Skeletal muscle tissue (tissue), 4 donors: ENCODE measurements around the gene STK32B. TPM values are rescaled to one million over a fixed set of nuclear protein-coding genes. Genes with fewer than 3 reads are reported as not detected.
"Not testable (repeated sequence)": the region's sequence is repeated elsewhere in the genome, so short reads cannot be mapped to it uniquely, and the experiment has no call there.

Source experiments
- H3K27ac ChIP-seq: one replicate; pipeline ENCODE4 v1.7.0; 2013; ENCODE audit warnings: mild to moderate bottlenecking, low read depth, low read length, inconsistent platforms
- H3K27me3 ChIP-seq, 3 donors: one replicate each; pipeline ENCODE4 v1.7.0; 2013; ENCODE audit warnings: low read length in 3 of 3; ENCODE audit not compliant: control insufficient read depth in 3 of 3, insufficient read depth in 3 of 3
- H3K36me3 ChIP-seq, 3 donors: one replicate each; pipeline ENCODE4 v1.7.0; 2013; ENCODE audit warnings: low read length in 3 of 3; ENCODE audit not compliant: control insufficient read depth in 3 of 3, insufficient read depth in 3 of 3
- H3K4me1 ChIP-seq, 3 donors: one replicate each; pipeline ENCODE4 v1.7.0; 2013; ENCODE audit warnings: low read length in 3 of 3, mild to moderate bottlenecking in 3 of 3; ENCODE audit not compliant: control insufficient read depth in 3 of 3, insufficient read depth in 3 of 3
- H3K4me3 ChIP-seq, 3 donors: one replicate each; pipeline ENCODE4 v1.7.0; 2013; ENCODE audit warnings: low read length in 3 of 3
- H3K9ac ChIP-seq, 3 donors: one replicate each; pipeline ENCODE4 v1.7.0; 2013; ENCODE audit warnings: low read length in 3 of 3, mild to moderate bottlenecking in 3 of 3, moderate library complexity in 2 of 3, low read depth in 1 of 3
- H3K9me3 ChIP-seq, 3 donors: one replicate each; pipeline ENCODE4 v1.7.0; 2013; ENCODE audit warnings: low read length in 3 of 3; ENCODE audit not compliant: control insufficient read depth in 3 of 3
- total RNA-seq: library from RNA; depleted of rRNA; stranded (reverse); fragments of >200 nt; gene quantifications from one replicate; pipeline ENCODE4 v1.2.3, GENCODE V29; 2014
- donor health status: Osteomylitis.

The STK32B gene
- total RNA-seq, 1 donor from 2014 or later, result 5.7 TPM

GRCh38 chr4:5162909-5163508 lies 111.7 kb downstream of the STK32B start:
- H3K9ac ChIP-seq, result no peak overlapping the region
- H3K4me3 ChIP-seq, result no peak overlapping the region
- H3K27me3 ChIP-seq, result peaks cover 0 to 4% (median 0%) of the 10 kb centered on the region in 3 donors
- H3K27ac ChIP-seq, result no peak overlapping the region
- H3K9me3 ChIP-seq, result peaks cover 0 to 6% (median 0%) of the 10 kb centered on the region in 3 donors
- no peaks in the 10 kb centered on the region for H3K36me3 ChIP-seq
- H3K4me1 ChIP-seq, result no peaks in the 10 kb centered on the region

DNA sequence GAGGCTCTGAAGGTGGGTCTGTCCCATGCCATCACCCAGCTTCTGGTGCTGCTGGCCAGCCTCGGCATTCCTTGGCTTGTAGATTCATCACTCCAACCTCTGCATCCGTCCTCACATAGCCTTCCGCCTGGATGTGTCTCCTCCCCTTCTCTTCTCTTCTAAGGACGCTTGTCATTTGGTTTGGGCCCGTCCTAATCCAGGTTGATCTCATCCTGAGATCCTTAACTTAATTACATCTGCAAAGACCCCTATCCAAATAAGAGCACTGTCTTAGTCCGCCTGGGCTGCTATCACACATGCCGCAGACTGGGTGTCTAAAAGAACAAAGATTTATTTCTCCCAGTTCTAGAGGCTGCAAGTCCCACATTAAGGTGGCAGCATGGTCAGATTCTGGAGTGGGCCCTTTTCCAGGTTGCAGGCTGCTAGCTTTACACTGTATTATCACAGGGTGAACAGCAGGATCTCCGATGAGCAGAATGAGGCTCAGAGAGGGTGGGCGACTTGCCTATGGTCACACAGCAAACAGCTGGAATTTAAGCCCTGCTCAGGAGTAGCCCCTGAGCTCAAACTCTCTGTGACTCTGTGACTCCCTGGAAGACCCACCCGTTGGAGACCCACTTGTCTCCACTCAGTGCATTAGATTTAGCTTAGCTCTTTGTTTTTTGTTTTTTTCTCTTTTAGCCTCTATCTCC lies 113.1 kb downstream of the STK32B start:
- Histone ChIP-seq H3K27me3 (no peaks in the 10 kb centered on the region), H3K36me3 (no peaks in the 10 kb centered on the region), H3K4me3 (no peak overlapping the region), H3K9me3 (peaks cover 0 to 6% (median 0%) of the 10 kb centered on the region in 3 donors), H3K4me1 (no peaks in the 10 kb centered on the region), H3K27ac (no peak overlapping the region), H3K9ac (no peak overlapping the region)

GRCh38 chr4:5165420-5166369 lies 114.4 kb downstream of the STK32B start:
- Histone ChIP-seq H3K9me3 (peaks cover 0 to 6% (median 0%) of the 10 kb centered on the region in 3 donors), H3K4me3 (no peak overlapping the region), H3K27ac (no peak overlapping the region), H3K4me1 (no peaks in the 10 kb centered on the region), H3K27me3 (no peaks in the 10 kb centered on the region), H3K9ac (no peak overlapping the region), H3K36me3 (no peaks in the 10 kb centered on the region)

DNA sequence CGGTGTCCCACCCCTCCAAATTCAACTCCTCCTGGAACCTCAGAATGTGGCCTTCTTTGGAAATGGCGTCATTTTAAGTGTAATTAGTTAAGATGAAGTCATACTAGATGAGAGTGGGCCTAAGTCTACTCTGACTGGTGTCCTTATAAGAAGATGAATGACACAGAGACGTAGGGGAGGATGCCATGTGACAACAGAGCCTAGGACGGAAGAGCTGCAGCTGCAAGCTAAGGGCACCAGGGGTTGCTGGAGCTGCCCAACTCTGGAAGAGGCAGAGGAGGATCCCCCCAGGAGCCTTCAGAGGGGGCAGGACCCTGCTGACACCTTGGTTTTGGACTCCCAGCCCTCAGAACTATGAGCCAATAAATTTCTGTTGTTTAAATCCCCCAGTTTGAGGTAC lies 115.1 kb downstream of the STK32B start:
- H3K9ac ChIP-seq, result no peak overlapping the region
- no peaks in the 10 kb centered on the region for H3K36me3 ChIP-seq
- H3K27ac ChIP-seq, result no peak overlapping the region
- peaks cover 0 to 6% (median 0%) of the 10 kb centered on the region in 3 donors for H3K9me3 ChIP-seq
- H3K4me3 ChIP-seq, result no peak overlapping the region
- H3K4me1 ChIP-seq, result no peaks in the 10 kb centered on the region
- no peaks in the 10 kb centered on the region for H3K27me3 ChIP-seq

- H3K4me1 ChIP-seq, result no peaks in the 10 kb centered on the region
- H3K27ac ChIP-seq, result no peak overlapping the region
- no peak overlapping the region for H3K9ac ChIP-seq
- H3K4me3 ChIP-seq, result no peak overlapping the region
- H3K36me3 ChIP-seq, result no peaks in the 10 kb centered on the region
- no peaks in the 10 kb centered on the region for H3K27me3 ChIP-seq
- peaks cover 0 to 6% (median 0%) of the 10 kb centered on the region in 3 donors for H3K9me3 ChIP-seq
Measured at GRCh38 chr4:5168891-5169290, 117.6 kb downstream of the STK32B start.

DNA sequence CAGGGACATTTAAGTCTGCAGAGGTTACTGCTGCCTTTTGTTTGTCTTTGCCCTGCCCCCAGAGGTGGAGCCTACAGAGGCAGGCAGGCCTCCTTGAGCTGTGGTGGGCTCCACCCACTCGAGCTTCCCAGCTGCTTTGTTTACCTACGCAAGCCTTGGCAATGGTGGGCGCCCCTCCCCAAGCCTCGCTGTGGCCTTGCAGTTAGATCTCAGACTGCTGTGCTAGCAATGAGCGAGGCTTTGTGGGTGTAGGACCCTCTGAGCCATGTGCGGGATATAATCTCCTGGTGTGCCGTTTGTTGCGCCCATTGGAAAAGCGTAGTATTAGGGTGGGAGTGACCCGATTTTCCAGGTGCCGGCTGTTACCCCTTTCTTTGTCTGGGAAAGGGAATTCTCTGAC lies 124.6 kb downstream of the STK32B start:
- not testable (repeated sequence) for H3K9ac ChIP-seq, H3K36me3 ChIP-seq, H3K9me3 ChIP-seq, H3K27me3 ChIP-seq, H3K4me1 ChIP-seq, H3K27ac ChIP-seq, H3K4me3 ChIP-seq

DNA sequence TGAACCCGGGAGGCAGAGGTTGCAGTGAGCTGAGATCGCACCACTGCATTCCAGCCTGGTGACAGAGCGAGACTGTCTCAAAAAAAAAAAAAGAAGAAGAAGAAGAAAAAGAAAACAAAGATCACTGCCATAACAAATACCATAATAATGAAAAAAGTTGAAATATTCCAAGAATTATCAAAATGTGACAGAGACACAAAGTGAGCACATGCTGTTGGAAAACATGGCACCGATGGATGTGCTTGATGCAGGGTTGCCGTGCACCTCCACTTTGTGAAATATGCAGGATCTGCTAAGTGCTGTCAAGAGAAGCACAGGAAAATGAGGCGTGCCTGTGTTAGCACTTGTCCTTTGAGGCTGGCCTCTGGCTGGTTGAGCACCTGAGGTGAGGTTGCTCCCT lies 133.3 kb downstream of the STK32B start:
- H3K9me3 ChIP-seq, result no peaks in the 10 kb centered on the region
- H3K27ac ChIP-seq, result no peak overlapping the region
- no peaks in the 10 kb centered on the region for H3K36me3 ChIP-seq
- H3K4me3 ChIP-seq, result no peak overlapping the region
- no peaks in the 10 kb centered on the region for H3K27me3 ChIP-seq
- H3K9ac ChIP-seq, result no peak overlapping the region
- no peaks in the 10 kb centered on the region for H3K4me1 ChIP-seq

DNA sequence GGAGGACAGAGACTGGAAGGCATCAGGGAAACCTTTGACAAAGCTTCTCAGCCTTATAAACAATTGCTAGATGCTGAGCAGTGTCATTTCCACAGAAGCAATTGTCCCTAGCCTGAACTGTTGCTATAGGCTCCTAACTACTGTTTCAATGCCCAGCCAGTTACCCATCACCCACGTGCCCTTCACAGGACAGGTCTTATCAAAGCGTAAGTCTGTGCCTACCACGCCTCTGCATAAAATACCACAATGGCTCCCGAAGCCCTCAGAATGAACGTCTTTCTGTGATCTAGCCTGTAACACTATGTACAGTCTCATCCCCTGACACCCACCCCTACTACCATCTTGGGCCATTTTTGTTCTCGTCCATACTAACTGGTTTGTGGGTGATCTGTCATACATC lies 134.3 kb downstream of the STK32B start:
- H3K9ac ChIP-seq, result no peak overlapping the region
- H3K4me3 ChIP-seq, result no peak overlapping the region
- no peaks in the 10 kb centered on the region for H3K9me3 ChIP-seq
- no peaks in the 10 kb centered on the region for H3K36me3 ChIP-seq
- H3K27me3 ChIP-seq, result no peaks in the 10 kb centered on the region
- no peak overlapping the region for H3K27ac ChIP-seq
- no peaks in the 10 kb centered on the region for H3K4me1 ChIP-seq

DNA sequence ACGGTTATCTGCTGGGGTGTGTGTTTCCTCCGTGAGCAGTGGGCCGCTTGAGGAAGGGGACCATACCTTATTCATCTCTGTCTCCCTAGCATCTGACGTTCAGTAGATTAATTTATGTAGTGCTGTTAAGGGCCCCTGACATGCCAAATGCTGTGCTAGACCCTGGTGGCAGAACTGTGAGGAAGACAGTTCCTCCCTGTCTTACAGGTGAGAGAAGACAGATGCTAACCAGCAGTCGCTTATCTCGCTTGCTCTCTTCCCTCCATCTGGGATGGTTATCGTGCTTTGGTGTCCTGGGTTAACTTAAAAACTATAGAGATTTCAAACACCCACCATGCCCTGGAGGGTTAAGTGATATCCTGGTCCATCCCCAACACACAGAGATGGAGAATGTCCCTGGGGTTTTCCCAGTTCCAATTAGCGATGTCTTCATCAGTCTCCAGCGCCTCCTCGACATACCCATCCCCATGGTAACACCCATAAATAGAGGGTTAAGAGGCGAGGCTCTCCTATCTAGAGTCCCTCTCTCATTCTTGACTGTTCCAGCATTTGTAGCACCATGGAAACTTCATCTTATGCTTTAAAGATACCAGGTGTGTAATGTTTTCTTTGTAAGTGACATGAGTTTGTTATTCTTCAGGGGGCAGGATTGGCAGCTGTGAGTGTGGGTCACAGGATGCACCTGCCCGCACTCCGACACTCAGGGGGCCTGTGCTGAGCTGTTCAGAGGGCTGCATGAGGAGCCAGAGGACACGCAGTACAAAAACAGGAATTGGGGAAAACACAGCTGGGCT lies 135.2 kb downstream of the STK32B start:
- Histone ChIP-seq H3K9ac (no peak overlapping the region), H3K27ac (no peak overlapping the region), H3K4me1 (no peaks in the 10 kb centered on the region), H3K36me3 (no peaks in the 10 kb centered on the region), H3K27me3 (no peaks in the 10 kb centered on the region), H3K4me3 (no peak overlapping the region), H3K9me3 (no peaks in the 10 kb centered on the region)
